ENCODE results near the gene GBE1.

GBE1 gene

GRCh38 chr3:81602781-81603180, 158.7 kb downstream of the GBE1 start:
- no peak for DNase-seq

GRCh38 chr3:81601707-81602305, 159.6 kb downstream of the GBE1 start:
- no peak for DNase-seq

GRCh38 chr3:81592101-81592500, 169.3 kb downstream of the GBE1 start:
- DNase-seq, result no peak

DNA sequence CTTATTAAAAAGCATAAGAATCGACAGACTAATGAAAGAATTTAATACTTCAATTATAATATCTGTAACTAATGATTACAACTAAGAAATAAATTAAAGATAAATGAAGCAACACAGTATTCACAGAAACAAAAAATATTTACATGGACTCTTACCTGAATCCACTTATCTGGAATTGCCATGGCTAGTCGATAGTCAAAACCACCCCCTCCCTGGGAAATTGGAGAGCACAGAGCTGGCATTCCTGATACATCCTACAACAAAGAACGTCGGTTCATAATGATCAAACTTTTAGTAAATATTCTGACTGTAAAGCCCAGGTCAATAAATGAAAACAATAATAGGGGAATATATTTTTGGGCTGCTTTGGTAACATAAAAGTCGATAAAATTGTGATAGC, 175.5 kb downstream of the GBE1 start:
- no peak for DNase-seq

DNA sequence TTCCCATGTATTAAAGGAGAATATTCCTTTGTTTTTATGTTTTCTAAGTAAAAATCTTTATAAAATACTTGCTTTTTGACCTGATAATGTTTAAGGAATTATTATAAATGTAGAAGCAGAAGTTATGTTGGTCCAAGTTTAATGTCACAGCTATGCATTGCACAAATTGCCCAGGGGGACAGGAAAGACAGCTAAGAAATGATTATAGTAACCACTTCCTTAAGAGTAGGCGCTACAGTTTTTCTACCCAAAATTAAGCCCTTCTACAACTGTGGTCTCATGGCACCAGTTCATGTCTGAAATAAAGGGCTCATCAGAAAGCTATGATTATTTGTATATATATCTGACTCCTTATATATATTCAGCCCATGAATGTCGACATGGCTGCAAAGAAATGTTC, 176.4 kb downstream of the GBE1 start:
- DNase-seq, result no peak

DNA sequence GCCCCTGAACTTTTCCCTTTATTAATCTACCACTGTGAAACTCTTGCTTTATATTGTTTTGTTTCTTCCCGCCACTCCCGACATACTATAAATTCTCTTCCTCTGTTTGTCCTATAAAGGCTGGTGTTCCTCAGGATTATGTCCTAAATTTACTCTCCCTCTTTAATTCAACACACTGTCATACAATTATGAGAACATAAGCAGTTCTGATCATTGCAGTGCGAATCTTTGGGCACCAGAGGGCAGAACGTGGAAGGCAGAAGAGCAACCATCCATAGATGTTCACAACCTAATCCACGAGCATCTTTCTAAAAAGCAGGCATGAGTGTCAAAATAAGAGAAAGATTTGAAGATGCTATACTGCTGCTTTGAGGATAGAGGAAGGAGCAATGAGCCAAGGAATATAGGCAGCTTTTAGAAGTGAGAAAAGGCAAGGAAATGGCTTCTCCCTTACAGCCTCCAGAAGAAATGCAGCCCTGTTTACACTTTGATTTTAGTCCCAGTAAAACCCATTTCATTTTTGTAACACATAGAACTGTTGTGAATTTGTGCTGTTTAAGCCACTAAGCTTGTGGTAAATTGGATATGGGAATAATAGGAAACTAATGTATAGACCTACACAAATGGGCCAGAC, 179.4 kb downstream of the GBE1 start:
- no peak for DNase-seq

GRCh38 chr3:81580355-81580754, 181.1 kb downstream of the GBE1 start:
- no peak for DNase-seq

DNA sequence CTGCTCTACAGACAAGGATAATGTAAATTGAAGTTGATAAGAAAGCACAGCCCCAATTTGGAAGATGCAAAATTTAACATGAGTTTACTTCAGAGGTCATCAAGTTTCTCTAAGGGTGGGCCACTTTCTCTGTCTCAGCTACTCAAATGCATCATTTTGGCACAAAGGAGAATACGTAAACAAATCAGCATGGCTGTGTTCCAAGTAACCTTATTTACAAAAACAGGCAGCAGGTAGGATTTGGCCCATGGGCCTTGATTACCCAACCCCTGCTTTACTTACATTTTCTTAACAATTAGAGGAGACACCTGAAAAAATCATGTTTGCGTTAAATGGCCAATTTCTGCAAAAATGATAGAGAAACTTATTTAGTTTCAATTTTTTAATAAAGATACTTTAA, 181.7 kb downstream of the GBE1 start:
- DNase-seq, result no peak

- no peak for DNase-seq
Observed at GRCh38 chr3:81572201-81572756, 189.2 kb downstream of the GBE1 start.

DNA sequence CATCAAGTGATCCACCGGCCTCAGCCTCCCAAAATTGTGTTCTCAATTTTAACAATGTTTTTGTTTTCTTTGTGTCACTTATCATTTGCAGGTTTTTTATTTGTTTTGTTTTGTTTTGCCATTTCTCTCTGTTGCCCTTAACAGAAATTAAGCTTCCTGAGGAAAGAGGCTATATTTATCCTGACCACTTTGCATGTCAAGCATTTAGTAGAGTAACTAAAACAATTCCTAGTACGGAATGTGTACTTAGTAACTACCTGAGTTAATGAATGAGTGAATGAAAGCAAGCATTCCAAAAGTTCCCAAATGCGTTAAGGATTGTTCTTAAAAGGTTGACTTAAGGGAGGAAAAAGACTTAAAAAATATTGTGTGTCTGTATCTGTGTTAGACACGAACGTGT, 193.1 kb downstream of the GBE1 start:
- no peak for DNase-seq

- DNase-seq, result no peak
Observed at GRCh38 chr3:81565041-81565440, 196.4 kb downstream of the GBE1 start.

- no peak for DNase-seq
Observed at GRCh38 chr3:81558106-81558505, 203.3 kb downstream of the GBE1 start.

GRCh38 chr3:81554801-81555200, 206.6 kb downstream of the GBE1 start:
- no peak for DNase-seq

DNA sequence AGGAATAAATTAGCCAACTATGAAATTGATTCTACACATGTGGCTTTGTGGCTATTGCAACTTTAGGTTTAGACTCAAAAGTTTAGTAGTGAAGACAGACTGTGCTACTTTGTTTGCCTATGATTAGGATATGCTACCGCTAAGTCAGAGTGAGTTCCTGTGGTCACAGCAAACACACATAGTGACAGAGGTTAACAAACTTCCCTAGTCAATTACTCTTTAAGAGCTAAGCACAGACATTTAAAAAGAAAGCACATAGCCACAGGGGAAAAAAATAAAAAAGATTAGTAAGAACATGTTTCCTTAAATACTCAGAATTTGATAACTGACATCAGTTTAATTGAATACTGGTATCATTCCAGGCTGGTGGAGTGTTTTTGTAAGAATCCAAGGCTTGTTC, 207.1 kb downstream of the GBE1 start:
- no peak for DNase-seq

DNA sequence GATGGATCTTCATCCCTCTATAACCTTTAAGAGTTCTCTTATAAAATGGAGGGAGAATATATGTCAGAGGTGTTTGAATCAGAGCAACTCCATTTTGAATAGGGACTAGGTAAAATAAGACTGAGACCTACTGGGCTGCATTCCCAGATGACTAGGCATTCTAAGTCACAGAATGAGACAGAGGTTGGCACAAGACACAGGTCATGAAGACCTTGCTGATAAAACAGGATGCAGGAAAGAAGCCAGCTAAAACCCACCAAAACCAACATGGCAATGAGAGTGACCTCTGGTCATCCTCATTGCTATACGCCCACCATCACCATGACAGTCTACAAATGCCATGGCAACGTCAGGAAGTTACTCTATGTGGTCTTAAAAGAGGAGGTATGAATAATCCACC, 211.0 kb downstream of the GBE1 start:
- DNase-seq, result no peak

- no peak for DNase-seq
Observed at GRCh38 chr3:81549831-81550230, 211.6 kb downstream of the GBE1 start.

DNA sequence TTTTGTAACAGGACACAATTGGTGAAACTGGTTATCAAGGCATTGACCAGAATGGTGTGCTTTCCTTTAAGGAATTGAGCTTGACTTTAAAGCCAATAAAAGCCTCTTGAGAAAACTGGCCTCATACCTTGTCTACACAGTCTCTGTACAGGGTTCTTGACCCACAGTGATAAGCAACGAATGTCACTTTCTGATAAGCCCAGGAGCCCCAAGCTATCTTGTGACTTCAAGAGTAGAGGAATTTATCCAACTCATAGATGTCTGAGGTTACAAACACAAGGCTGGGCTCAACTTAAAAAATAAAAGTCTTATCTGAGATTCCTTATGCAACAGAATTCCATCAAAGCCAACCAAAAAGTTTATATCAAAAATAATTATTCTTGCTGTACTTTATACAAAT, 212.1 kb downstream of the GBE1 start:
- no peak for DNase-seq

GRCh38 chr3:81545572-81545971, 215.9 kb downstream of the GBE1 start:
- no peak for DNase-seq

DNA sequence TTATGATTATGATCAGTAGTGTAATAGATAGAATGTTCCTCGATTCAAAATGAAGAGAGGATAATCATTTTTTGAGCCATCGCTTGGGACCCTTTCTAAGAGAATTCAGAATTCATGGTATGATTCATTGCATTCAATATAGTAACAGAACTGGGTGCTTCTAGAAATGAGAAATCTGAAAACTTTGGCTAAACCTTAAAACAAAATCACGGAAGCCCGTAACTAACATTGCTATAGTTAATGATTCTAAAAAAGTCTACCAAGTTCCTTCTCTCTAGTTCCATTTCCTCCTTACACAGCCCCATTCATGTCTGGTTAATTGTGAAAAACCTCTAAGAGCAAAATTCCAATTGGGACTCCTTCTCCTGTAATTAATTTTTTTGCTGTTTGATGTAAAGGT, 217.1 kb downstream of the GBE1 start:
- DNase-seq, result no peak

DNA sequence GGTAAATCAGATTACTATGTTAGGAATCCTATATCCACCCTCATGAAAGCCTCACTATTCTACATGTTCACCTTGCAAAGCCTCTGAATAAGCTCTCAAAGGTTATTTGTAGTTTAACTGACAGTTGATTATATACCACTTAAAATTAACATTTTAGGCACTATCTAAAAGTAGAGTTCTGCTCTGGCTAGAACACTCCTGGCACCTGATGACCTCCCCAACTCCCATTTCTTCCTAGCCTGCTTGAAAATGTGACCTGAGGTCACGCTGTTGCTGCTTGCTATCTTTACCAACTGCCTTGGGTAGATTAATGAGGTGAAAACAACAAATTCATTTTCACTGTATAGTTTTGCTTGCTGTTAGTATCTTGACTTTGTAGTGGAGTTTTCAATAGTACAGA, 220.7 kb downstream of the GBE1 start:
- DNase-seq, result no peak

DNA sequence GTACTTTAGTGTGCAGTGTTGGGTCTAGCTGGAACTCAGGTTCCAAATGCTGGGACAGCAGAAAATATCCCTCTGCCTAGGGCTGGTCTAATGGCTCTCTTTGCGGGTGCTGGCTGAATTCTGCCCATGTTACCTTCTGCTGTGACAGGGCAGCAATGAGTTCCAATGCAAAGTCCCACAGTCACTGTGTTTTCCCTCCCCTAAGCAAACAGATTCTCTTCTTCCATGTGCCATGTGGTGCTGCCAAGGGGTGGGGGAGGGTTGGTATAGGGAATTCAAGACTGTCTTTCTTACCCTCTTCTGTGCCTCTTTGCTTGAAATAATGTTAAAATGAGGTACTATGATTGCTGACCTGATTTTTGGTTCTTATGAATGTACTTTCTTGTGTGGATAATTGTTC, 229.6 kb downstream of the GBE1 start:
- DNase-seq, result no peak

- DNase-seq, result no peak
Observed at GRCh38 chr3:81531263-81531662, 230.2 kb downstream of the GBE1 start.

- no peak for DNase-seq
Observed at GRCh38 chr3:81530180-81530939, 231.1 kb downstream of the GBE1 start.

DNA sequence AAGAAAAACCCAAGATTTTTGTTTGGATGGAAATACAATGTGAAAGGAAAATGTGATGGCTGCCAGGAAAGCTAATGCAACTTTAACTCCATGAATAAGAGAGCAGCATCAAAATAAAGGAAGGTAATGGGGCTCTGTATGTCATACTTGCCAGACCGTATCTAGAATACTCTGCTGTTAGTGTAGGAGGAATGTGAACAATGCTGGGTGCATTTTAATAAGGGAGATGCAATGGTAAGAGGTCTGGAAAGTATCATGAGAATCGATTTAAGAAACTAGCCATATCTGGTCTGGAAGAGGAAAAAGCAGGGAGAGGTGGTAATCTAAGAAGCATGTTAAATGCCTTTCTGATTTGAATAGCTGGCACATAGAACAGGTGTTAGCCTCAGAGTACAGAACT, 239.6 kb downstream of the GBE1 start:
- DNase-seq, result no peak

All from activated CD4-positive, alpha-beta T cell treated with anti-CD3 and anti-CD28 coated beads, Interleukin-2, amount 50 U/mL, for 4 hours (primary cell).